HUES48 (cell line): ENCODE measurements around the gene USP28.
"Not testable (repeated sequence)": the region's sequence is repeated elsewhere in the genome, so short reads cannot be mapped to it uniquely, and the experiment has no call there.

Experiments used
- H3K27ac ChIP-seq: one replicate; pipeline ENCODE4 v1.7.0; 2013; ENCODE audit warnings: low read depth, low read length, inconsistent platforms
- H3K27me3 ChIP-seq: 2 replicates; pipeline ENCODE4 v1.6.1; 2013; ENCODE audit warnings: mild to moderate bottlenecking, low read length; ENCODE audit not compliant: control insufficient read depth, insufficient read depth
- H3K36me3 ChIP-seq: 2 replicates; pipeline ENCODE4 v1.6.1; 2013; ENCODE audit warnings: low read length; ENCODE audit not compliant: control insufficient read depth, insufficient read depth
- H3K4me1 ChIP-seq: 2 replicates; pipeline ENCODE4 v1.6.1; 2013; ENCODE audit warnings: mild to moderate bottlenecking, low read length; ENCODE audit not compliant: control insufficient read depth, insufficient read depth
- H3K4me3 ChIP-seq: 2 replicates; pipeline ENCODE4 v1.5.1; 2013; ENCODE audit warnings: mild to moderate bottlenecking, low read depth, low read length
- H3K9ac ChIP-seq: 2 replicates; pipeline ENCODE4 v1.6.1; 2013; ENCODE audit warnings: mild to moderate bottlenecking, low read depth, low read length, moderate library complexity
- H3K9me3 ChIP-seq: 2 replicates; pipeline ENCODE4 v1.6.1; 2013; ENCODE audit warnings: low read length; ENCODE audit not compliant: control insufficient read depth, insufficient read depth

USP28 gene

GRCh38 chr11:113805640-113806039, 69.7 kb downstream of the USP28 start:
- no peak overlapping the region for H3K4me3 ChIP-seq
- H3K27me3 ChIP-seq = no peaks in the 10 kb centered on the region
- peaks cover 97% of the 10 kb centered on the region for H3K36me3 ChIP-seq
- no peak overlapping the region for H3K9ac ChIP-seq
- H3K27ac ChIP-seq = no peak overlapping the region
- H3K4me1 ChIP-seq = no peaks in the 10 kb centered on the region
- no peaks in the 10 kb centered on the region for H3K9me3 ChIP-seq

GRCh38 chr11:113802621-113803020, 72.8 kb downstream of the USP28 start:
- Histone ChIP-seq H3K36me3 (peaks cover 95% of the 10 kb centered on the region), H3K9me3 (no peaks in the 10 kb centered on the region), H3K9ac (no peak overlapping the region), H3K4me3 (no peak overlapping the region), H3K27ac (no peak overlapping the region), H3K27me3 (no peaks in the 10 kb centered on the region), H3K4me1 (no peaks in the 10 kb centered on the region)

- Histone ChIP-seq H3K27ac (no peak overlapping the region), H3K4me3 (no peak overlapping the region), H3K9ac (no peak overlapping the region), H3K9me3 (no peaks in the 10 kb centered on the region), H3K4me1 (no peaks in the 10 kb centered on the region), H3K27me3 (no peaks in the 10 kb centered on the region), H3K36me3 (peaks cover 48% of the 10 kb centered on the region)
Observed at GRCh38 chr11:113796663-113797259, 78.6 kb downstream of the USP28 start.

- no peaks in the 10 kb centered on the region for H3K9me3 ChIP-seq
- H3K27me3 ChIP-seq = no peaks in the 10 kb centered on the region
- H3K4me3 ChIP-seq = no peak overlapping the region
- no peaks in the 10 kb centered on the region for H3K36me3 ChIP-seq
- no peak overlapping the region for H3K9ac ChIP-seq
- no peaks in the 10 kb centered on the region for H3K4me1 ChIP-seq
- H3K27ac ChIP-seq = no peak overlapping the region
Observed at GRCh38 chr11:113789675-113790320, 85.6 kb downstream of the USP28 start.

- H3K4me1 ChIP-seq, H3K9ac ChIP-seq, H3K27me3 ChIP-seq, H3K27ac ChIP-seq, H3K4me3 ChIP-seq, H3K9me3 ChIP-seq, H3K36me3 ChIP-seq: not testable (repeated sequence)
Observed at GRCh38 chr11:113789016-113789415, 86.4 kb downstream of the USP28 start.

- Histone ChIP-seq H3K36me3 (no peaks in the 10 kb centered on the region), H3K9me3 (no peaks in the 10 kb centered on the region), H3K4me1 (no peaks in the 10 kb centered on the region), H3K4me3 (no peak overlapping the region), H3K27me3 (no peaks in the 10 kb centered on the region), H3K9ac (no peak overlapping the region), H3K27ac (no peak overlapping the region)
Observed at GRCh38 chr11:113782134-113782533, 93.2 kb downstream of the USP28 start.

GRCh38 chr11:113781682-113782081, 93.7 kb downstream of the USP28 start:
- no peaks in the 10 kb centered on the region for H3K36me3 ChIP-seq
- H3K9me3 ChIP-seq = no peaks in the 10 kb centered on the region
- no peaks in the 10 kb centered on the region for H3K27me3 ChIP-seq
- no peaks in the 10 kb centered on the region for H3K4me1 ChIP-seq
- no peak overlapping the region for H3K9ac ChIP-seq
- H3K27ac ChIP-seq = no peak overlapping the region
- no peak overlapping the region for H3K4me3 ChIP-seq

GRCh38 chr11:113779496-113779895, 95.9 kb downstream of the USP28 start, which contains the start of gene CLDN25:
CLDN25 (plus strand) TSS chr11:113779796; CDS start chr11:113779796, 0 bp downstream.
- H3K9ac ChIP-seq = no peak within 1 kb of the TSS
- H3K4me3 ChIP-seq = no peak within 1 kb of the TSS
- H3K36me3 ChIP-seq = no peaks in the 10 kb centered on the region
- no peak within 1 kb of the TSS for H3K27ac ChIP-seq
- H3K27me3 ChIP-seq = 0 out of 2 replicates have a peak, but pooled peaks cover 3% of the 10 kb centered on the region
- H3K4me1 ChIP-seq = no peaks in the 10 kb centered on the region
- H3K9me3 ChIP-seq = no peaks in the 10 kb centered on the region

GRCh38 chr11:113778111-113778910, 97.1 kb downstream of the USP28 start:
- Histone ChIP-seq H3K36me3 (no peaks in the 10 kb centered on the region), H3K27me3 (0 out of 2 replicates have a peak, but pooled peaks cover 3% of the 10 kb centered on the region), H3K4me3 (no peak overlapping the region), H3K27ac (no peak overlapping the region), H3K9me3 (no peaks in the 10 kb centered on the region), H3K9ac (no peak overlapping the region), H3K4me1 (no peaks in the 10 kb centered on the region)

GRCh38 chr11:113774174-113774503, 101.2 kb downstream of the USP28 start:
- Histone ChIP-seq H3K27me3 (0 out of 2 replicates have a peak, but pooled peaks cover 3% of the 10 kb centered on the region), H3K27ac (no peak overlapping the region), H3K9me3 (no peaks in the 10 kb centered on the region), H3K36me3 (peaks cover 12% of the 10 kb centered on the region), H3K4me3 (peak overlapping the region; percentile 83), H3K4me1 (no peaks in the 10 kb centered on the region), H3K9ac (no peak overlapping the region)
